Measurements from ENCODE around the gene AK2. TPM values are rescaled to one million over a fixed set of nuclear protein-coding genes. Genes with fewer than 3 reads are reported as not detected.

The AK2 gene
- total RNA-seq, 1 experiment from 2014 or later, result 159 TPM

GRCh38 chr1:32988665-32989064 lies 48.0 kb downstream of the AK2 start:
- no peak overlapping the region for H2BK20ac ChIP-seq (ENCODE audit: low read depth, low read length, poor library complexity, severe bottlenecking)
- no peak overlapping the region for H3K9ac ChIP-seq (ENCODE audit: extremely low read depth, insufficient read length, low read length)
- H3K14ac ChIP-seq (ENCODE audit: insufficient read depth, low read length), result no peak overlapping the region
- no peak overlapping the region for H2BK120ac ChIP-seq (ENCODE audit: low read depth, low read length, poor library complexity, severe bottlenecking)
- no peak overlapping the region for H3K23ac ChIP-seq (ENCODE audit: insufficient read length, low read depth, low read length)
- H3K56ac ChIP-seq (ENCODE audit: insufficient read length, low read depth, low read length), result no peak overlapping the region
- H3K18ac ChIP-seq (ENCODE audit: insufficient read length, low read depth, low read length), result no peak overlapping the region
- H3K27me3 ChIP-seq (ENCODE audit: insufficient read depth, low read length), result no peaks in the 10 kb centered on the region
- H3K4me1 ChIP-seq (ENCODE audit: insufficient read depth, low read length), result peaks cover 8% of the 10 kb centered on the region; the same call in 1 of the 2 replicates
- H3K23me2 ChIP-seq (ENCODE audit: insufficient read length, low read depth, low read length, poor library complexity, severe bottlenecking), result no peaks in the 10 kb centered on the region
- H3K27ac ChIP-seq (ENCODE audit: insufficient read length, low read depth, low read length), result no peak overlapping the region
- H3K4ac ChIP-seq (ENCODE audit: low read depth, low read length), result no peak overlapping the region
- H3K27ac Mint-ChIP-seq, result no peak overlapping the region
- H3K4me3 Mint-ChIP-seq, result no peak overlapping the region
- H2BK12ac ChIP-seq (ENCODE audit: insufficient read length, low read depth, low read length), result no peak overlapping the region
- no peak for DNase-seq
- H4K8ac ChIP-seq (replicated peaks; ENCODE audit: insufficient read length, low read depth, low read length), result no peak overlapping the region
- H3K36me3 Mint-ChIP-seq (ENCODE audit: insufficient read depth in 1 of 3, low read depth in 3 of 3), result no peaks in the 10 kb centered on the region
- no peak overlapping the region for H4K5ac ChIP-seq (ENCODE audit: insufficient read length, low read depth, low read length)
- no peaks in the 10 kb centered on the region for H3K79me1 ChIP-seq (ENCODE audit: insufficient read depth, low read depth, low read length, poor library complexity, severe bottlenecking)
- peaks cover 2% of the 10 kb centered on the region; the same call in 1 of the 2 replicates for H3K27me3 Mint-ChIP-seq (ENCODE audit: low read depth)
- H4K91ac ChIP-seq (ENCODE audit: insufficient read length, low read depth, low read length), result no peak overlapping the region
- H3T11ph ChIP-seq (ENCODE audit: low read length), result no peak overlapping the region
- H3K9me3 Mint-ChIP-seq, result no peaks in the 10 kb centered on the region
- no peak overlapping the region for H2BK15ac ChIP-seq (ENCODE audit: low read depth, low read length)
- no peak overlapping the region for H3K4me2 ChIP-seq (ENCODE audit: insufficient read depth, insufficient read length, low read length)
- H2BK5ac ChIP-seq (ENCODE audit: insufficient read length, low read length), result no peak overlapping the region
- no peak for TF ChIP-seq CTCF (conservative IDR thresholded peaks at IDR 0.05)
- H4K20me1 ChIP-seq (ENCODE audit: control insufficient read depth, insufficient read depth, insufficient read length), result no peaks in the 10 kb centered on the region
- H3K9me3 ChIP-seq (ENCODE audit: control insufficient read depth, low read depth, low read length), result no peaks in the 10 kb centered on the region
- no peak overlapping the region for H2AK5ac ChIP-seq (ENCODE audit: insufficient read length, low read length)
- peaks cover 34 to 36% of the 10 kb centered on the region in 2 experiments for H3K4me1 Mint-ChIP-seq
- H3K79me2 ChIP-seq (ENCODE audit: insufficient read depth, low read length), result no peaks in the 10 kb centered on the region
- no peak overlapping the region for H2AFZ ChIP-seq (ENCODE audit: low read length)
